IMR-90 (cell line): Measurements from ENCODE around the gene CEL. TPM values are rescaled to one million over a fixed set of nuclear protein-coding genes. Genes with fewer than 3 reads are reported as not detected.

Experiments used
- ATAC-seq: fragments of 200-7000 bp; cut with Tn5 transposase; 2 replicates; pipeline ENCODE4 v1.9.1; 2020; ENCODE audit warnings: low read depth, mild to moderate bottlenecking, moderate library complexity
- BruUV-seq: library from RNA; stranded (reverse); fragments of 400-500 nt; replicated peaks from 2 replicates; lab custom pipeline; 2021; lab: Mats Ljungman, UMichigan
- CTCF ChIA-PET: fragments of 300-600 bp; formaldehyde crosslinking; extraction: SDS; loops from one replicate; lab custom pipeline; 2021; ENCODE audit warnings: antibody characterized with exemption; lab: Yijun Ruan, JAX
- POLR2A ChIA-PET: fragments of 300-600 bp; sonication (Branson Sonifier 250); formaldehyde crosslinking; loops from one replicate; lab custom pipeline; 2022; ENCODE audit warnings: antibody characterized with exemption; ENCODE audit not compliant: unreplicated experiment; lab: Charles Lee
- DNase-seq: peaks from one replicate; pipeline ENCODE4 v3.0.0; 2013
- H2AFZ ChIP-seq: replicated peaks from 2 replicates; pipeline ENCODE3; 2013; ENCODE audit warnings: low read length, mild to moderate bottlenecking; ENCODE audit not compliant: poor library complexity
- H2AK5ac ChIP-seq: 2 replicates; pipeline ENCODE4 v1.6.1; 2013; ENCODE audit warnings: low read depth, low read length, inconsistent platforms
- H2AK9ac ChIP-seq: replicated peaks from 2 replicates; pipeline ENCODE3; 2013; ENCODE audit warnings: mild to moderate bottlenecking, low read depth, low read length, moderate library complexity; ENCODE audit not compliant: poor library complexity
- H2BK120ac ChIP-seq: 2 replicates; pipeline ENCODE4 v1.6.1; 2013; ENCODE audit warnings: low read depth, low read length, inconsistent platforms
- H2BK15ac ChIP-seq: 3 replicates; pipeline ENCODE4 v1.6.1; 2013; ENCODE audit warnings: low read depth, low read length, inconsistent platforms
- H2BK20ac ChIP-seq: 2 replicates; pipeline ENCODE4 v1.6.1; 2013; ENCODE audit warnings: low read depth, mild to moderate bottlenecking, inconsistent platforms, low read length, moderate library complexity
- H2BK5ac ChIP-seq: 2 replicates; pipeline ENCODE4 v1.6.1; 2013; ENCODE audit warnings: mild to moderate bottlenecking, low read depth, low read length, inconsistent platforms; ENCODE audit not compliant: poor library complexity, severe bottlenecking
- H3K14ac ChIP-seq: replicated peaks from 2 replicates; pipeline ENCODE4 v1.6.1; 2013; ENCODE audit warnings: low read depth, low read length, inconsistent platforms
- H3K18ac ChIP-seq: 2 replicates; pipeline ENCODE4 v1.6.1; 2013; ENCODE audit warnings: low read depth, low read length, control low read depth
- H3K23ac ChIP-seq: 2 replicates; pipeline ENCODE4 v1.6.1; 2013; ENCODE audit warnings: low read depth, low read length, inconsistent platforms
- H3K27ac ChIP-seq: 2 replicates; pipeline ENCODE4 v1.5.1; 2013; ENCODE audit warnings: mild to moderate bottlenecking, control low read depth, low read length; ENCODE audit not compliant: insufficient read depth
- H3K27me3 ChIP-seq: 2 replicates; pipeline ENCODE4 v1.6.1; 2013; ENCODE audit warnings: low read length; ENCODE audit not compliant: control insufficient read depth, insufficient read depth
- H3K36me3 ChIP-seq: 2 replicates; pipeline ENCODE4 v1.6.1; 2013; ENCODE audit warnings: low read length, mixed read lengths; ENCODE audit not compliant: control insufficient read depth, insufficient read depth
- H3K4ac ChIP-seq: 2 replicates; pipeline ENCODE4 v1.6.1; 2013; ENCODE audit warnings: low read depth, low read length, inconsistent platforms
- H3K4me1 ChIP-seq: 2 replicates; pipeline ENCODE4 v1.6.1; 2013; ENCODE audit warnings: low read length, mixed read lengths; ENCODE audit not compliant: control insufficient read depth, insufficient read depth
- H3K4me2 ChIP-seq: 2 replicates; pipeline ENCODE4 v1.6.1; 2013; ENCODE audit warnings: low read depth, mild to moderate bottlenecking, control low read depth, low read length, moderate library complexity
- H3K4me3 ChIP-seq: 2 replicates; pipeline ENCODE4 v1.5.1; 2013; ENCODE audit warnings: low read depth, mild to moderate bottlenecking, control low read depth, low read length, moderate library complexity; ENCODE audit not compliant: insufficient read depth
- H3K56ac ChIP-seq: 2 replicates; pipeline ENCODE4 v1.6.1; 2013; ENCODE audit warnings: low read length, inconsistent platforms; ENCODE audit not compliant: insufficient read depth; ENCODE audit errors: extremely low read depth
- H3K79me1 ChIP-seq, 2 experiments: 2 replicates each; pipeline ENCODE4 v1.6.1; 2013; ENCODE audit warnings: low read length in 2 of 2, inconsistent platforms in 1 of 2, low read depth in 1 of 2
- H3K9ac ChIP-seq: 2 replicates; pipeline ENCODE4 v1.6.1; 2013; ENCODE audit warnings: low read depth, low read length, control low read depth
- H3K9me1 ChIP-seq: 2 replicates; pipeline ENCODE4 v1.6.1; 2013; ENCODE audit warnings: low read length, inconsistent platforms; ENCODE audit not compliant: insufficient read depth
- H3K9me3 ChIP-seq: 2 replicates; pipeline ENCODE4 v1.6.1; 2013; ENCODE audit warnings: low read length; ENCODE audit not compliant: control insufficient read depth, insufficient read depth
- H4K20me1 ChIP-seq: 2 replicates; pipeline ENCODE4 v1.6.1; 2013; ENCODE audit warnings: low read length, inconsistent platforms; ENCODE audit not compliant: insufficient read depth
- H4K5ac ChIP-seq: 2 replicates; pipeline ENCODE4 v1.6.1; 2013; ENCODE audit warnings: mild to moderate bottlenecking, low read depth, low read length, control low read depth
- H4K8ac ChIP-seq, 2 experiments: 2 replicates each; pipeline ENCODE4 v1.6.1; 2013; ENCODE audit warnings: low read depth in 2 of 2, low read length in 2 of 2, control low read depth in 1 of 2, inconsistent platforms in 1 of 2
- H4K91ac ChIP-seq: 2 replicates; pipeline ENCODE4 v1.6.1; 2013; ENCODE audit warnings: low read depth, low read length, inconsistent platforms; ENCODE audit not compliant: insufficient read depth
- BHLHE40 ChIP-seq: fragments of 150-350 bp; IDR thresholded peaks from 2 replicates; pipeline ENCODE4 v1.6.1; 2016; ENCODE audit warnings: mild to moderate bottlenecking, low read depth, low read length
- CEBPB ChIP-seq: IDR thresholded peaks from 2 replicates; pipeline ENCODE4 v1.6.1; 2012; ENCODE audit warnings: low read depth, low read length, improper control_type of control experiment
- CHD1 ChIP-seq: IDR thresholded peaks from 2 replicates; pipeline ENCODE4 v1.6.1; 2012; ENCODE audit warnings: low read depth, low read length, improper control_type of control experiment
- FOS ChIP-seq: fragments of 150-350 bp; IDR thresholded peaks from 2 replicates; pipeline ENCODE4 v1.6.1; 2016; ENCODE audit warnings: low read depth, low read length
- MAZ ChIP-seq: IDR thresholded peaks from 2 replicates; pipeline ENCODE4 v1.6.1; 2012; ENCODE audit warnings: low read depth, mild to moderate bottlenecking, low read length, improper control_type of control experiment, moderate library complexity, borderline replicate concordance
- MXI1 ChIP-seq: IDR thresholded peaks from 2 replicates; pipeline ENCODE4 v1.6.1; 2012; ENCODE audit warnings: low read depth, mild to moderate bottlenecking, low read length, moderate library complexity, borderline replicate concordance
- NFE2L2 ChIP-seq: fragments of 150-350 bp; IDR thresholded peaks from 2 replicates; pipeline ENCODE4 v1.6.1; 2016; ENCODE audit warnings: low read depth, mild to moderate bottlenecking, low read length
- POLR2A ChIP-seq: IDR thresholded peaks from 2 replicates; pipeline ENCODE4 v1.6.1; 2012; ENCODE audit warnings: mild to moderate bottlenecking, low read depth, low read length
- RAD21 ChIP-seq: IDR thresholded peaks from 2 replicates; pipeline ENCODE4 v1.6.1; 2012; ENCODE audit warnings: low read length, improper control_type of control experiment
- RCOR1 ChIP-seq: IDR thresholded peaks from 2 replicates; pipeline ENCODE4 v1.6.1; 2012; ENCODE audit warnings: mild to moderate bottlenecking, low read length, improper control_type of control experiment; ENCODE audit not compliant: insufficient replicate concordance
- RFX5 ChIP-seq: IDR thresholded peaks from 2 replicates; pipeline ENCODE4 v1.8.0; 2012; ENCODE audit warnings: low read depth, mild to moderate bottlenecking, low read length, moderate library complexity
- SMC3 ChIP-seq: fragments of 150-350 bp; IDR thresholded peaks from 2 replicates; pipeline ENCODE4 v1.6.1; 2016; ENCODE audit warnings: low read depth, mild to moderate bottlenecking, antibody characterized with exemption, low read length, moderate library complexity
- WGBS, 2 experiments: methylation state at CpG; one replicate each; pipeline versions ENCODE4 v1.1.5 to v1.1.7; 2013; ENCODE audit warnings: missing lambda C conversion rate in 2 of 2; ENCODE audit not compliant: insufficient read length in 1 of 2; ENCODE audit errors: extremely low coverage in 2 of 2; 5-methylcytosine and 5-hydroxymethylcytosine counted together
- dilution Hi-C: fragments of 300-500 bp; cut with HindIII; formaldehyde crosslinking; loops from one replicate; pipeline ENCODE4 v1.14.3; 2018; ENCODE audit warnings: low sequenced_read_pairs; ENCODE audit not compliant: unreplicated experiment
- in situ Hi-C: fragments of 300-500 bp; cut with MboI; formaldehyde crosslinking; loops from 3 replicates; pipeline ENCODE4 v1.14.3; 2019; ENCODE audit warnings: low sequenced_read_pairs, inconsistent platforms, mixed read lengths
- intact Hi-C: fragments of 100-400 bp; cut with micrococcal nuclease; formaldehyde crosslinking; loops from 2 replicates; pipeline ENCODE4 v1.10.0; 2022
- polyA plus RNA-seq, 3 experiments: library from polyadenylated mRNA; depleted of rRNA; stranded (reverse); fragments of >200 nt; gene quantifications; 2 replicates each; pipeline ENCODE4 v1.2.3, GENCODE V29; 2012; ENCODE audit warnings: low replicate concordance in 1 of 3
- total RNA-seq: library from RNA; depleted of rRNA; stranded (reverse); fragments of >200 nt; gene quantifications from 2 replicates; pipeline ENCODE4 v1.2.3, GENCODE V29; 2012
- TF ChIP-seq, protein P1 (sequence below): conservative IDR thresholded peaks from 2 replicates; pipeline ENCODE4 v1.5.1; 2012; ENCODE audit warnings: mild to moderate bottlenecking, low read depth, low read length, improper control_type of control experiment
- TF ChIP-seq, protein P2 (sequence below): fragments of 150-350 bp; IDR thresholded peaks from 2 replicates; pipeline ENCODE4 v1.6.1; 2017; ENCODE audit warnings: mild to moderate bottlenecking, antibody characterized with exemption, low read length, low read depth
- TF ChIP-seq, protein P3 (sequence below): fragments of 150-350 bp; IDR thresholded peaks from 2 replicates; pipeline ENCODE4 v1.6.1; 2016; ENCODE audit warnings: low read depth, mild to moderate bottlenecking, low read length, moderate library complexity, borderline replicate concordance

CEL gene
- total and polyA plus RNA-seq, 2 of the 4 experiments (the other 2 are of a cell fraction) = under 0.01 to 0.75 TPM

DNA sequence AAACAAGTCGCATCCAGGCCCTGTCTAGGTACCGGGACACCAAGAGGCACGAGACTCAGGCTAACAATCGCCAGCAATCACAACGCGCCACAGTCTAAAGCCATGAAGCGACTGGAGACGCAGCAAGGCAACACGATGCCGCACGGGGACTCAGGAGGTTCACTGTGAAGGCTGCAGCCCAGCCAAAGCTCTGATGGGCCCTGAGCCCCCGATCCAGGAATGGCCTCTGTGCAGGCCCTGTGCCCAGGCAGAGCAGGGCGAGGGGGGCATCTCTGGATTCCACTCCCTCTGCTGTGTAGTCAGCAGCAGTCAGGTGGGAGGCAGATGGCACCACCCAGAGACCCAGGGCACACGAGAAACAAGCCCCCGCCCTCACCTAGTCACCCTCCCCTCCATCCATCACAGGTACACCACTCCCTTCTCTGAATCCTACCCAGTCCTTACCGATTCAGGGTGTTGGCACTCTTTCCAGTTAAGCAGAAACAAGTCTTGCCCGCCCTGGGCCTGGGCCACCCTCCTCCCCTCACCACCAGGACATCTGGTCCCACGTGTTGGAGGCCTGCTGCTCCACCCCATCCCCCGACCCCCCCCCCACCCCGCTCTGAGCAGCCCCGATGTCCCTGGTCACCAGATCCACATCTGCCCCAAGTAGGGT, 58.2 kb downstream of the CEL start:
- Histone ChIP-seq H4K91ac (no peak overlapping the region), H2BK15ac (no peak overlapping the region), H3K27me3 (no peaks in the 10 kb centered on the region), H3K27ac (no peak overlapping the region), H3K23ac (peak overlapping the region; percentile 96), H2BK120ac (peak overlapping the region; percentile 19; the same call in 1 of the 2 replicates), H2AFZ (peak overlapping the region; percentile 87), H3K4me1 (peaks cover 18% of the 10 kb centered on the region), H2AK5ac (peak overlapping the region; percentile 84), H3K4ac (peak overlapping the region; percentile 74), H4K20me1 (peaks cover 62% of the 10 kb centered on the region), H3K9ac (peak overlapping the region; percentile 77; the same call in 1 of the 2 replicates), H2BK5ac (peak overlapping the region; percentile 51), H2BK20ac (no peak overlapping the region), H3K18ac (no peak overlapping the region), H3K4me3 (peak overlapping the region; percentile 80), H3K14ac (peak overlapping the region; percentile 91), H3K79me1 (peaks cover 35 to 68% of the 10 kb centered on the region in 2 experiments), H2AK9ac (peak overlapping the region; percentile 99), H3K56ac (no peak overlapping the region), H3K4me2 (peak overlapping the region; percentile 92), H4K8ac (peak overlapping the region in 1 of 2 experiments; percentile 78; a peak in 2 of 4 replicates), H3K9me1 (peaks cover 30% of the 10 kb centered on the region), H3K36me3 (no peaks in the 10 kb centered on the region), H4K5ac (no peak overlapping the region), H3K9me3 (no peaks in the 10 kb centered on the region)
- ChIA-PET CTCF (interaction anchor here (1.1 to 1.6 kb wide), 2 partner anchors 10 to 24 kb away, joined by 3 to 5 read pairs; no protein-coding TSS in a partner anchor), POLR2A (no interaction called here)
- 29% methylated on average over 15 of the region's 21 CpGs; no CpG with 5 or more reads in 1 of the 2 experiments for WGBS, 2 experiments
- BruUV-seq = no TSS peak
- ATAC-seq (no peak), DNase-seq (peak; percentile 4)
- dilution Hi-C loops (no loop called here), intact Hi-C loops (no loop called here), in situ Hi-C loops (no loop called here)
- no peak for TF ChIP-seq RCOR1
- TF ChIP-seq SMC3 = no peak
- TF ChIP-seq NFE2L2 = no peak
- no peak for TF ChIP-seq RAD21
- no peak for TF ChIP-seq MAZ
- no peak for TF ChIP-seq MXI1
- TF ChIP-seq CHD1 = no peak
- TF ChIP-seq CEBPB = no peak
- TF ChIP-seq POLR2A = no peak
- TF ChIP-seq RFX5 = no peak
- no peak for TF ChIP-seq BHLHE40
- TF ChIP-seq, protein P1, sequence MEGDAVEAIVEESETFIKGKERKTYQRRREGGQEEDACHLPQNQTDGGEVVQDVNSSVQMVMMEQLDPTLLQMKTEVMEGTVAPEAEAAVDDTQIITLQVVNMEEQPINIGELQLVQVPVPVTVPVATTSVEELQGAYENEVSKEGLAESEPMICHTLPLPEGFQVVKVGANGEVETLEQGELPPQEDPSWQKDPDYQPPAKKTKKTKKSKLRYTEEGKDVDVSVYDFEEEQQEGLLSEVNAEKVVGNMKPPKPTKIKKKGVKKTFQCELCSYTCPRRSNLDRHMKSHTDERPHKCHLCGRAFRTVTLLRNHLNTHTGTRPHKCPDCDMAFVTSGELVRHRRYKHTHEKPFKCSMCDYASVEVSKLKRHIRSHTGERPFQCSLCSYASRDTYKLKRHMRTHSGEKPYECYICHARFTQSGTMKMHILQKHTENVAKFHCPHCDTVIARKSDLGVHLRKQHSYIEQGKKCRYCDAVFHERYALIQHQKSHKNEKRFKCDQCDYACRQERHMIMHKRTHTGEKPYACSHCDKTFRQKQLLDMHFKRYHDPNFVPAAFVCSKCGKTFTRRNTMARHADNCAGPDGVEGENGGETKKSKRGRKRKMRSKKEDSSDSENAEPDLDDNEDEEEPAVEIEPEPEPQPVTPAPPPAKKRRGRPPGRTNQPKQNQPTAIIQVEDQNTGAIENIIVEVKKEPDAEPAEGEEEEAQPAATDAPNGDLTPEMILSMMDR = no peak
- no peak for TF ChIP-seq FOS
- TF ChIP-seq, protein P2, sequence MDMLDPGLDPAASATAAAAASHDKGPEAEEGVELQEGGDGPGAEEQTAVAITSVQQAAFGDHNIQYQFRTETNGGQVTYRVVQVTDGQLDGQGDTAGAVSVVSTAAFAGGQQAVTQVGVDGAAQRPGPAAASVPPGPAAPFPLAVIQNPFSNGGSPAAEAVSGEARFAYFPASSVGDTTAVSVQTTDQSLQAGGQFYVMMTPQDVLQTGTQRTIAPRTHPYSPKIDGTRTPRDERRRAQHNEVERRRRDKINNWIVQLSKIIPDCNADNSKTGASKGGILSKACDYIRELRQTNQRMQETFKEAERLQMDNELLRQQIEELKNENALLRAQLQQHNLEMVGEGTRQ = no peak
- TF ChIP-seq, protein P3, sequence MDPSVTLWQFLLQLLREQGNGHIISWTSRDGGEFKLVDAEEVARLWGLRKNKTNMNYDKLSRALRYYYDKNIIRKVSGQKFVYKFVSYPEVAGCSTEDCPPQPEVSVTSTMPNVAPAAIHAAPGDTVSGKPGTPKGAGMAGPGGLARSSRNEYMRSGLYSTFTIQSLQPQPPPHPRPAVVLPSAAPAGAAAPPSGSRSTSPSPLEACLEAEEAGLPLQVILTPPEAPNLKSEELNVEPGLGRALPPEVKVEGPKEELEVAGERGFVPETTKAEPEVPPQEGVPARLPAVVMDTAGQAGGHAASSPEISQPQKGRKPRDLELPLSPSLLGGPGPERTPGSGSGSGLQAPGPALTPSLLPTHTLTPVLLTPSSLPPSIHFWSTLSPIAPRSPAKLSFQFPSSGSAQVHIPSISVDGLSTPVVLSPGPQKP = no peak
